ENCODE measurements around the gene MLANA. TPM values are rescaled to one million over a fixed set of nuclear protein-coding genes. Genes with fewer than 3 reads are reported as not detected.

Gene MLANA, protein sequence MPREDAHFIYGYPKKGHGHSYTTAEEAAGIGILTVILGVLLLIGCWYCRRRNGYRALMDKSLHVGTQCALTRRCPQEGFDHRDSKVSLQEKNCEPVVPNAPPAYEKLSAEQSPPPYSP
- not detected for total RNA-seq
- polyA plus RNA-seq = not detected
- long read RNA-seq, donor 1, partial matches to known transcripts = 0 of 1 reads
- long read RNA-seq, donor 1, other reads (novel, unspliced or antisense) = 1 of 1 reads
- long read RNA-seq, donor 2 = 0 reads
- long read RNA-seq, donor 3 = 0 reads

GRCh38 chr9:5890641-5891040, at the start of gene MLANA:
Gene MLANA (plus strand): TSS chr9:5890889. CDS start chr9:5892475, 1,586 bp downstream.
- TF ChIP-seq EP300 (IDR thresholded peaks at IDR 0.05) (no peak), POLR2A (IDR thresholded peaks at IDR 0.05) (no peak)
- TF ChIP-seq, protein P1, sequence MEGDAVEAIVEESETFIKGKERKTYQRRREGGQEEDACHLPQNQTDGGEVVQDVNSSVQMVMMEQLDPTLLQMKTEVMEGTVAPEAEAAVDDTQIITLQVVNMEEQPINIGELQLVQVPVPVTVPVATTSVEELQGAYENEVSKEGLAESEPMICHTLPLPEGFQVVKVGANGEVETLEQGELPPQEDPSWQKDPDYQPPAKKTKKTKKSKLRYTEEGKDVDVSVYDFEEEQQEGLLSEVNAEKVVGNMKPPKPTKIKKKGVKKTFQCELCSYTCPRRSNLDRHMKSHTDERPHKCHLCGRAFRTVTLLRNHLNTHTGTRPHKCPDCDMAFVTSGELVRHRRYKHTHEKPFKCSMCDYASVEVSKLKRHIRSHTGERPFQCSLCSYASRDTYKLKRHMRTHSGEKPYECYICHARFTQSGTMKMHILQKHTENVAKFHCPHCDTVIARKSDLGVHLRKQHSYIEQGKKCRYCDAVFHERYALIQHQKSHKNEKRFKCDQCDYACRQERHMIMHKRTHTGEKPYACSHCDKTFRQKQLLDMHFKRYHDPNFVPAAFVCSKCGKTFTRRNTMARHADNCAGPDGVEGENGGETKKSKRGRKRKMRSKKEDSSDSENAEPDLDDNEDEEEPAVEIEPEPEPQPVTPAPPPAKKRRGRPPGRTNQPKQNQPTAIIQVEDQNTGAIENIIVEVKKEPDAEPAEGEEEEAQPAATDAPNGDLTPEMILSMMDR (IDR thresholded peaks at IDR 0.05) = no peak
- Histone ChIP-seq H3K36me3 (no peaks in the 10 kb centered on the region), H3K4me3 (no peak within 1 kb of the TSS), H3K27me3 (no peaks in the 10 kb centered on the region), H3K9me3 (no peaks in the 10 kb centered on the region), H3K4me1 (ENCODE audit: insufficient read depth) (no peaks in the 10 kb centered on the region), H3K27ac (no peak within 1 kb of the TSS)
- DNase-seq = no peak
- WGBS, 3 donors = 90 to 91% (median 90%) methylated on average over 9 of the region's 9 CpGs
- intact Hi-C loops (cut with DNase I) = loop anchor here in 1 of 4 donors (10.0 kb wide), 1 partner anchor 154 kb away; no protein-coding TSS in a partner anchor

- no peak for TF ChIP-seq POLR2A (IDR thresholded peaks at IDR 0.05)
- TF ChIP-seq, protein P1 (IDR thresholded peaks at IDR 0.05) = no peak
- TF ChIP-seq EP300 (IDR thresholded peaks at IDR 0.05) = no peak
Observed at GRCh38 chr9:5841771-5842573, 48.7 kb upstream of the MLANA start.

GRCh38 chr9:5842929-5843793, 47.5 kb upstream of the MLANA start:
- H3K36me3 ChIP-seq = no peaks in the 10 kb centered on the region
- DNase-seq = no peak
- TF ChIP-seq EP300 (IDR thresholded peaks at IDR 0.05) (no peak), POLR2A (IDR thresholded peaks at IDR 0.05) (no peak)
- TF ChIP-seq, protein P1 (IDR thresholded peaks at IDR 0.05) = no peak
- no peaks in the 10 kb centered on the region for H3K9me3 ChIP-seq
- peaks cover 8% of the 10 kb centered on the region for H3K4me1 ChIP-seq (ENCODE audit: insufficient read depth)
- intact Hi-C loops (cut with DNase I) = loop anchor here in 1 of 4 donors (10.0 kb wide), 1 partner anchor 58 kb away; no protein-coding TSS in a partner anchor
- no peak overlapping the region for H3K4me3 ChIP-seq
- no peaks in the 10 kb centered on the region for H3K27me3 ChIP-seq
- no peak overlapping the region for H3K27ac ChIP-seq
- WGBS, 3 donors = 31 to 47% (median 42%) methylated on average over 5 of the region's 5 CpGs

More at GRCh38 chr9:5841771-5842573, 48.7 kb upstream of the MLANA start:
- 83 to 89% (median 85%) methylated on average over 12 of the region's 12 CpGs for WGBS, 3 donors
- no peaks in the 10 kb centered on the region for H3K36me3 ChIP-seq
- no peaks in the 10 kb centered on the region for H3K9me3 ChIP-seq
- H3K4me3 ChIP-seq = no peak overlapping the region
- H3K4me1 ChIP-seq (ENCODE audit: insufficient read depth) = peaks cover 8% of the 10 kb centered on the region
- DNase-seq = no peak
- H3K27ac ChIP-seq = no peak overlapping the region
- no peaks in the 10 kb centered on the region for H3K27me3 ChIP-seq
- intact Hi-C loops (cut with DNase I) = loop anchor here in 1 of 4 donors (10.0 kb wide), 1 partner anchor 57 kb away; no protein-coding TSS in a partner anchor

All from ovary (tissue), 10 donors.